GM12878 (cell line): ENCODE results near the gene HIF1AN. TPM values are rescaled to one million over a fixed set of nuclear protein-coding genes. Genes with fewer than 3 reads are reported as not detected.

ENCODE experiments used
- ATAC-seq: fragments of 200-7000 bp; cut with Tn5 transposase; 3 replicates; pipeline ENCODE4 v1.9.1; 2020; ENCODE audit warnings: mild to moderate bottlenecking, moderate library complexity
- BruUV-seq: library from RNA; stranded (reverse); fragments of 400-500 nt; replicated peaks from 2 replicates; lab custom pipeline; 2021; lab: Mats Ljungman, UMichigan
- CTCF ChIA-PET: fragments of 300-600 bp; sonication (Branson Sonifier 250); formaldehyde crosslinking; extraction: SDS; loops from one replicate; lab custom pipeline; 2021; ENCODE audit warnings: inconsistent platforms; lab: Yijun Ruan, JAX
- POLR2A ChIA-PET: fragments of 350-600 bp; formaldehyde crosslinking; extraction: SDS; loops from one replicate; lab custom pipeline; 2021; ENCODE audit warnings: inconsistent platforms; lab: Charles Lee
- RAD21 ChIA-PET: fragments of 300-600 bp; sonication (Branson Sonifier 250); formaldehyde crosslinking; loops from one replicate; lab custom pipeline; 2023; ENCODE audit warnings: antibody characterized with exemption; ENCODE audit not compliant: unreplicated experiment; lab: Charles Lee
- SMC1A ChIA-PET: fragments of 300-600 bp; sonication (Branson Sonifier 250); formaldehyde crosslinking; loops from one replicate; lab custom pipeline; 2023; ENCODE audit not compliant: unreplicated experiment, uncharacterized antibody; lab: Charles Lee
- DNase-seq: peaks from one replicate; pipeline ENCODE4 v3.0.0-alpha.2; 2011; ENCODE audit warnings: low read depth, low spot score
- FAIRE-seq: peaks from 3 replicates; lab custom pipeline; 2011; peaks lifted over from hg19 to GRCh38; lab: Jason Lieb, UNC
- H2AFZ ChIP-seq: 2 replicates; pipeline ENCODE4 v1.6.0; 2011; ENCODE audit warnings: low read depth, low read length, control low read depth; ENCODE audit not compliant: control insufficient read depth
- H3K27ac ChIP-seq: 2 replicates; pipeline ENCODE4 v1.5.1; 2011; ENCODE audit warnings: control low read depth; ENCODE audit not compliant: control insufficient read depth, insufficient read depth
- H3K27me3 ChIP-seq, 2 experiments: replicated peaks in 1 of 2; 2 replicates each; pipeline versions ENCODE4 v1.6.0 to v1.6.1; 2011; ENCODE audit warnings: low read length in 1 of 2; ENCODE audit not compliant: control insufficient read depth in 2 of 2, insufficient read depth in 2 of 2
- H3K36me3 ChIP-seq, 2 experiments: 2 replicates each; pipeline ENCODE4 v1.5.1; 2011; ENCODE audit warnings: low read length in 1 of 2; ENCODE audit not compliant: control insufficient read depth in 2 of 2, insufficient read depth in 2 of 2
- H3K4me1 ChIP-seq: 2 replicates; pipeline ENCODE4 v1.6.1; 2011; ENCODE audit warnings: mild to moderate bottlenecking, low read length, moderate library complexity, mixed read lengths; ENCODE audit not compliant: control insufficient read depth, insufficient read depth
- H3K4me2 ChIP-seq: 2 replicates; pipeline ENCODE4 v1.6.0; 2011; ENCODE audit warnings: control low read depth; ENCODE audit not compliant: control insufficient read depth, insufficient read depth
- H3K4me3 ChIP-seq: fragments of 200-600 bp; sonication (generic); 2 replicates; pipeline ENCODE4 v1.5.1; 2016
- H3K79me2 ChIP-seq: 2 replicates; pipeline ENCODE4 v1.6.0; 2011; ENCODE audit warnings: low read length; ENCODE audit not compliant: control insufficient read depth, insufficient read depth
- H3K9ac ChIP-seq: 2 replicates; pipeline ENCODE4 v1.8.0; 2011; ENCODE audit warnings: low read length, control low read depth, mixed read lengths; ENCODE audit not compliant: control insufficient read depth, insufficient read depth
- H3K9me3 ChIP-seq: replicated peaks from 3 replicates; pipeline ENCODE4 v1.5.1; 2011; ENCODE audit warnings: mild to moderate bottlenecking, low read length; ENCODE audit not compliant: control insufficient read depth, insufficient read depth
- H4K20me1 ChIP-seq: 2 replicates; pipeline ENCODE4 v1.6.0; 2011; ENCODE audit not compliant: control insufficient read depth, insufficient read depth
- CBX5 ChIP-seq: sonication (generic); IDR thresholded peaks from 2 replicates; pipeline ENCODE4 v1.6.1; 2016; ENCODE audit warnings: low read depth, moderate library complexity, mild to moderate bottlenecking, inconsistent platforms
- RELA ChIP-seq: fragments of 450-650 bp; IDR thresholded peaks from 2 replicates; pipeline ENCODE4 v1.8.0; 2014; ENCODE audit warnings: borderline replicate concordance; ENCODE audit not compliant: partially characterized antibody
- STAT3 ChIP-seq: IDR thresholded peaks from 2 replicates; pipeline ENCODE4 v1.6.1; 2011; ENCODE audit warnings: low read depth, low read length, improper control_type of control experiment
- YBX1 ChIP-seq: fragments of 450-650 bp; IDR thresholded peaks from 2 replicates; pipeline ENCODE4 v1.6.1; 2016; ENCODE audit warnings: antibody characterized with exemption
- WGBS: methylation state at CpG from one replicate; pipeline ENCODE4 v1.1.6; 2016; ENCODE audit warnings: low lambda C conversion rate; ENCODE audit not compliant: insufficient replicate concordance, insufficient coverage; ENCODE audit errors: missing lambda C conversion rate; 5-methylcytosine and 5-hydroxymethylcytosine counted together
- in situ Hi-C: fragments of 300-500 bp; cut with MboI; formaldehyde crosslinking; loops from 9 replicates; pipeline ENCODE4 v1.14.3; 2018; ENCODE audit warnings: mixed read lengths
- intact Hi-C: fragments of 100-400 bp; cut with micrococcal nuclease; formaldehyde crosslinking; loops from one replicate; pipeline ENCODE4 v1.14.2; 2022; ENCODE audit not compliant: unreplicated experiment
- polyA plus RNA-seq, 11 experiments: library from polyadenylated mRNA; depleted of rRNA in 4 of 11; unstranded in 6 of 11; stranded (reverse) in 5 of 11; fragments of >200 nt; fragmentation: Nextera tagmentation in 4 of 11; fragmentation: Illumina TruSeq in 1 of 11; extraction: Ambion mirVana in 4 of 11; extraction: Trizol in 1 of 11; gene quantifications; 1 replicate in 1 of 11; 2 replicates in 10 of 11; pipeline versions ENCODE4 v1.2.1 to v1.2.3, GENCODE V29; 2011 to 2016; ENCODE audit warnings: inconsistent platforms in 2 of 11, missing spikeins in 2 of 11, low read depth in 1 of 11
- total RNA-seq, 4 experiments: library from RNA; depleted of rRNA in 3 of 4; stranded (reverse); fragments of >200 nt in 3 of 4; fragmentation: Illumina TruSeq in 1 of 4; extraction: Trizol in 1 of 4; gene quantifications; 2 replicates each; pipeline versions ENCODE4 v1.2.1 to v1.2.3, GENCODE V29; 2013 to 2021
- TF ChIP-seq, protein P1 (sequence below): fragments of 450-650 bp; IDR thresholded peaks from 2 replicates; pipeline ENCODE4 v1.6.1; 2017; ENCODE audit warnings: antibody characterized with exemption, mild to moderate bottlenecking, moderate library complexity

Gene HIF1AN
- total and polyA plus RNA-seq, 10 of the 15 experiments (the other 5 are each of a cell fraction or from before 2014, with no cell fraction given) = 1.9 to 37.2 (median 15.2) TPM

DNA sequence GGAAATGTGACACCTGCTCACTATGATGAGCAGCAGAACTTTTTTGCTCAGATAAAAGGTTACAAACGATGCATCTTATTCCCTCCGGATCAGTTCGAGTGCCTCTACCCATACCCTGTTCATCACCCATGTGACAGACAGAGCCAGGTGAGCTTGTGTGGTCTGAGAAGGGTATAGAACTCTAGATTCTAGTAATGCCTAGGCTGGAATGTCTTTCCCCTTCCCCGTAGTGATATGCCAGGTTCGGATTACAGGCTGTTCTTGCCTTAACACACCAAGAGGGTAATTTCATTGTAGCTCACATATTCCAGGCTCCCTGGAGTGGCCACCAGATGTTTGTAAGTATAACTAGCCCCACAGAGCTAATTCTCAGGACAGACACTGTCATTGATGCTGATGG is 9.2 kb downstream of the HIF1AN start:
- ATAC-seq (no peak), DNase-seq (no peak), FAIRE-seq (no peak)
- Histone ChIP-seq H3K36me3 (peaks cover 23 to 27% of the 10 kb centered on the region in 2 experiments), H3K9me3 (no peaks in the 10 kb centered on the region), H3K27ac (no peak overlapping the region), H3K79me2 (no peaks in the 10 kb centered on the region), H4K20me1 (no peaks in the 10 kb centered on the region), H3K27me3 (no peaks in the 10 kb centered on the region), H3K9ac (no peak overlapping the region), H2AFZ (no peak overlapping the region), H3K4me3 (no peak overlapping the region), H3K4me2 (no peak overlapping the region), H3K4me1 (no peaks in the 10 kb centered on the region)
- intact Hi-C loops = no loop called here
- ChIA-PET RAD21 (no interaction called here), SMC1A (interaction anchor here (1.1 to 1.8 kb wide), 3 partner anchors 9 to 22 kb away, joined by 3 to 9 read pairs (median 3); no protein-coding TSS in a partner anchor), CTCF (interaction anchor here (0.9 to 1.5 kb wide), 5 partner anchors 8 to 327 kb away, joined by 3 to 4 read pairs (median 4); no protein-coding TSS in a partner anchor), POLR2A (no interaction called here)
- WGBS = 95% methylated on average over 5 of the region's 5 CpGs
- BruUV-seq = no TSS peak
- in situ Hi-C loops = no loop called here
- no peak for TF ChIP-seq RELA
- no peak for TF ChIP-seq CBX5
- TF ChIP-seq YBX1 = no peak
- no peak for TF ChIP-seq STAT3
- TF ChIP-seq, protein P1, sequence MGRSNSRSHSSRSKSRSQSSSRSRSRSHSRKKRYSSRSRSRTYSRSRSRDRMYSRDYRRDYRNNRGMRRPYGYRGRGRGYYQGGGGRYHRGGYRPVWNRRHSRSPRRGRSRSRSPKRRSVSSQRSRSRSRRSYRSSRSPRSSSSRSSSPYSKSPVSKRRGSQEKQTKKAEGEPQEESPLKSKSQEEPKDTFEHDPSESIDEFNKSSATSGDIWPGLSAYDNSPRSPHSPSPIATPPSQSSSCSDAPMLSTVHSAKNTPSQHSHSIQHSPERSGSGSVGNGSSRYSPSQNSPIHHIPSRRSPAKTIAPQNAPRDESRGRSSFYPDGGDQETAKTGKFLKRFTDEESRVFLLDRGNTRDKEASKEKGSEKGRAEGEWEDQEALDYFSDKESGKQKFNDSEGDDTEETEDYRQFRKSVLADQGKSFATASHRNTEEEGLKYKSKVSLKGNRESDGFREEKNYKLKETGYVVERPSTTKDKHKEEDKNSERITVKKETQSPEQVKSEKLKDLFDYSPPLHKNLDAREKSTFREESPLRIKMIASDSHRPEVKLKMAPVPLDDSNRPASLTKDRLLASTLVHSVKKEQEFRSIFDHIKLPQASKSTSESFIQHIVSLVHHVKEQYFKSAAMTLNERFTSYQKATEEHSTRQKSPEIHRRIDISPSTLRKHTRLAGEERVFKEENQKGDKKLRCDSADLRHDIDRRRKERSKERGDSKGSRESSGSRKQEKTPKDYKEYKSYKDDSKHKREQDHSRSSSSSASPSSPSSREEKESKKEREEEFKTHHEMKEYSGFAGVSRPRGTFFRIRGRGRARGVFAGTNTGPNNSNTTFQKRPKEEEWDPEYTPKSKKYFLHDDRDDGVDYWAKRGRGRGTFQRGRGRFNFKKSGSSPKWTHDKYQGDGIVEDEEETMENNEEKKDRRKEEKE = no peak
